GM21526 (cell line): ENCODE results near the gene PAN2.
"Not testable (repeated sequence)": the region's sequence is repeated elsewhere in the genome, so short reads cannot be mapped to it uniquely, and the experiment has no call there.

Experiments
- ATAC-seq: cut with Tn5 transposase; IDR thresholded peaks from one replicate; pipeline ENCODE4 v1.9.1; 2021; ENCODE audit warnings: moderate library complexity; ENCODE audit not compliant: unreplicated experiment, low FRiP score

Gene PAN2

DNA sequence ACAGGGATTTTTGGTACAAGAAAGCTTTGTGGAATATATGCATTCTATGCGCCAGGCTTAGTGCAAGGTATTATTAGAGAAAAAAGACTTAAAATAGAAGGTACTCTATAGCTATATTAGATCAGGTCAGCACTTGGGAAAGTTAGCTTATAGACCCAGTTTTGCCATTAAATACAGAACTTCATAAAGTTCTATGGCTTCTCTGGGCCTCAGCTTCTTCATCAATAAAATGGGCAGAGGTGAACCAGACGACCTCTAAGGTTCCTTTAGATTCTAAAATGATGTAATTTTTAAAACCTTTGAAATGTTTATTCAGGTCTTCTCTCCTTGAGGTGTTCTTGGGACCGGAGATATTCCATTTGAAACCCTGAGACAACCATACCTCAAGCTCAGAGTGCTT is 25.1 kb downstream of the PAN2 start:
- no peak for ATAC-seq

GRCh38 chr12:56307221-56307965 is 26.4 kb downstream of the PAN2 start:
- no peak for ATAC-seq

DNA sequence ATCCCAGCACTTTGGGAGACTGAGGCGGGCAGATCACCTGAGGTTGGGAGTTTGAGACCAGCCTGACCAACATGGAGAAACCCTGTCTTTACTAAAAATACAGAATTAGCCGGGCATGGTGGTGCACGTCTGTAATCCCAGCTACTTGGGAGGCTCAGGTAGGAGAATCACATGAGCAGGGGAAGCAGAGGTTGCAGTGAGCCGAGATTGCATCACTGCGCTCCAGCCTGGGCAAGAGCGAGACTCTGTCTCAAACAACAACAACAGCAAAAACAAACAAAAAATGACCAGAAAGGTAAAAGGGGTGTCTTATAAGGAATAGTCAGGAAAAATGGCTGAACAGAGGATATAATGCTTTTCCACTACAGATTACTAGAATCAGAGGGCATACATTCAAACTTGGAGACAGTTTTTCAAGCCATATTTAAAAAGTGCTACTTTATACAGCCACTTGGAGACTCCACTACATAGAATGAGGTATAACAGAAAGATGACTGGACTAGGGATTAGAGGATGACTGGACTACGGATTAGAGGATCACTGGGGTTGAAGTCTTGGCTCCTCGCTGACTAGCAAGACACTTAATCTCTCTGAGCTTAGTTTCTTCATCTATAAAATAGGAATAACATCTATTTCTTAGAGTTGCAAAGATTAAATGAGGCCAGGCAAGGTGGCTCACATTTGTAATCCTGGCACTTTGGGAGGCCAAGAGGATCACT is 28.8 kb downstream of the PAN2 start:
- no peak for ATAC-seq

DNA sequence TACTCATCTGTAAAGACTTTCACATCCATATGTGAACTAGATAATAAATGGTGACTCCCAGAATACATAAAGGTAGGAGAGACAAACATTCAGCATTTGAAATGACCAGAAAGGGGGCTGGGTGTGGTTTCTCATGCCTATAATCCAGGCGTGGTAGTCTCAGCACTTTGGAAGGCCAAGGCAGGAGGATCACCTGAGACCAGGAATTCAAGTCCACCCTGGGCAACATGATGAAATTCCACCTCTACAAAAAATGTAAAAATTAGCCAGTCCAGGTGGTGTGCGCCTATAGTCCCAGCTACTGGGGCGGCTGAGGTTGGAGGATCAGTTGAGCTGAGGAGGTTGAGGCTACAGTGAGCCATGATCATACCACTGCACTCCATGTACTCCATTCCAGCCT is 29.5 kb downstream of the PAN2 start:
- no peak for ATAC-seq

GRCh38 chr12:56300644-56301464 is 32.9 kb downstream of the PAN2 start:
- no peak for ATAC-seq

DNA sequence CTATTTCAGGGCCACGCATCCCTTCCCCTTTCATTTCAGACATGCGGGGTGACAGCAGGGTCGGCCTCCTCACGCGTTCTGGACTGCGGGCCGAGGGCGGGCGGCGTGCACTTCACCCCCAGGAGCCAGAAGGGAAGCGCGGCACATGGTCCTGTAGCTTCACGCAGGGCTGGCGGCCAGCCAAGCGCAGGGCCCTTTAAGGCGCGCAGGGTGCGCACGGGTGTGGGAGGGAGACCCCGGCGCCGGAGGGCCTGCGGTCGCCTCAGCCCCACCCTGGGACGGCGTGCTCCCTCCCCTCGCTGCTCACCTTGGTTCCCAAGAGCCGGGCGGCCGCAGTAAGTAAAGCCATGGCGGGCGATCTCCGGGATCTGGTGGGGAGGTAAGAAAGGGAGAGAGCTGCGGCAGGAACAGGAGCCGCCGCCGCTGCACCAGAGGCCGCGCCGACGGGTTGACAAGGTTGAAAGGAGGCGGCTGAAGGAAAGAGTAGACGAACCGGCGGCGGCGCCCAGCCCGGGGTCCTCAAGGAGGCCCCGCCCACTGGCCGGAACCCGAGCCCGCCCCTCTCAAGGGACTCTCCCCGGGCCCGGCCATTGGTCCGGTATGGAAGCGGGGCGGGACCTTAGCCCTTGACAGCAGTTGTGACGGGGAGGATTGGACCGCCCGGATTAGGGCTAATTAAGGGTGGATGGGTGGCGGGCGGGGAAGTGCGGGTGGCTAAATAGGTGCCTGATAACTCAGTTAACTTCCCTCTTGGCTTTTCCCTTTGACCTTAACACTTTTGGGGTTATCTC is 33.8 kb downstream of the PAN2 start, which contains the start of gene CS:
CS (minus strand) TSS at position 478 of the 791 bp plus-strand sequence; CDS start at position 349, 129 bp downstream.
- ATAC-seq = peak; percentile 87

- ATAC-seq = no peak
Observed at GRCh38 chr12:56299308-56299852, 34.4 kb downstream of the PAN2 start.

DNA sequence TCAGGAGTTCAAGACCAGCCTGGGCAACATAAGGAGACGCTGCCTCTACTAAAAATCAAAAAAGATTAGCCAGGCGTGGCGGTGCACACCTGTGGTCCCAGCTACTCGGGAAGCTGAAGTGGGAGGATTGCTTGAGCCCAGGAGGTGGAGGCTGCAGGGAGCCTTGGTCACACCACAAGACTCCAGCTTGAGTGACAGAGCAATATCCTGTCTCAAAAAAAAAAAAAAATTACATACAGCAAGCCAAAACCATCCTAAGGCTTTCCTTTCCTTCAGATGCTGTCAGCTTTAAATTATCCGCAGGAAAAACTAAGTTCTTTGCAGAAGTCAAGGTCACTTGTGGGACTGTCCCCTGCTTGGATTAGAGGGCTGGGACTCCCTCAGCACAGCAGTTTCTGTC is 35.0 kb downstream of the PAN2 start:
- ATAC-seq = no peak

- no peak for ATAC-seq
Observed at GRCh38 chr12:56297400-56297799, 36.4 kb downstream of the PAN2 start.

DNA sequence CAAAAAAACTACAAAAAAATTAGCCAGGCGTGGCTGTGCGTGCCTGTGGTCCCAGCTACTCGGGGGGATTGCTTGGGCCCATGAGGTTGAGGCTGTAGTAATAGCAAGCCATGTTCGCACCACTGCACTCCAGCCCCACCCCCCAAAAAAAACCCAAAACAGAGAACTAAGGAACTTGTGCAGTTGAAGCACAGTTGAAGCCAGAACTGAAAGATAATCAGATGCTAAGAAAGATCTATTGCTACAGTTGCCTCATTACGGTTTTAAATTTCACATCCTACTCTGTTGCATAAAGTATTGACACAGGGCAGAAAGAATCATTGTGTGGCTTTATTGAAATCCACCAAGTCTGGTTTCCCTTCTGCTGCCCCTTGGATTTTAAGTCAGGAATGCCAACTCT is 37.5 kb downstream of the PAN2 start:
- ATAC-seq = no peak

GRCh38 chr12:56293795-56294194 is 40.0 kb downstream of the PAN2 start:
- ATAC-seq = no peak

GRCh38 chr12:56288705-56289387 is 45.0 kb downstream of the PAN2 start:
- ATAC-seq = no peak

DNA sequence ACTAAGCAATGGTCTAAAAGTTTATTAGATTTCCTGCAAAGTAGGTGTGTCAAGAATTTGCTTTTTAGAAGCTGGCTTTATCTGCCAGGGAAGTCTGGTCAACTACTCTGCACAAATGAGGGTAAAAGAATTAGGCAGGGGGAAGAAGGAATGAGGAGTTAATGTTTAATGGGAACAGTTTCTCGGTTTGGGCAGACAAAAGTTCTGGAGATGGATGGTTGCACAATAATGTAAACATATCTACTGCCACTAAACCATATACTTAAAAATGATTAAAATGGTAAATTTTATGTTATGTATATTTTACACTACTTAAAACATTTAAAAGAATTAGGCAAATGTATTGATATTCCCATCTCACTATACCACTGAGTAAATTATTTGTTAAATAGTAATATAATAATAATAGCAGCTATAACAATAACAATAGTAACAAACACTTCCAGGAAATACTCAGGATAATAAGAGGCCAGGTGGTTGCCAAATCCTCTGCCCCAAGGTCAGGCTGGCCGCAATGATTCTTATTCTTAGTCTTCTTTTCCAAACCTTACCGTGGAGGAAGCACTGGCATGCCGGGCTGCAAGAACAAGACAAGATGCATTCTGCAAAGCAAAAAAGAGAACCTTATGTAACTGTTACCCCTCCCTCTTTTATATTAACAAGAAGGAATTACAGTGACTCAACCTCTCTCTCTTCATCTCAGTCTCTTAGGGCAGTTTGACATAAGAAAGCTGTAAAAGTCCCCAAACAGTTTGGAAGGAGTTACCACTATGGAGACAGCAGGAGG is 47.6 kb downstream of the PAN2 start:
- ATAC-seq = no peak

- not testable (repeated sequence) for ATAC-seq
Observed at GRCh38 chr12:56284263-56284662, 49.5 kb downstream of the PAN2 start.

- ATAC-seq = no peak
Observed at GRCh38 chr12:56282579-56282978, 51.2 kb downstream of the PAN2 start.

DNA sequence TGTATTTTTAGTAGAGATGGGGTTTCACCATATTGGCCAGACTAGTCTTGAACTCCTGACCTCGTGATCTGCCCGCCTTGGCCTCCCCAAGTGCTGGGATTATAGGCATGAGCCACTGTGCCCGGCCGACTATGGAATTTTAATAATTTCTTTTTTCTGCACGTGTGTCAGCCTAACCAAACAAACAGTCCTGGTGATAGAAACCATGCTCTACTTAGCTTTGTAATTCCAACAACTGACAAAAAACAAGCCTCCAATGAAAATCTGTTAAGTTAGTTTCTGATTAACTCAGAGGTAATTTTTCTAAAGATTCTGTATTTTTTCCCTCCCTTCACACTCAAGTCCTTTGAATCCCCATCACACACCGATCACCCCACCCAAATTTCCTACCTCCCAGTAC is 51.8 kb downstream of the PAN2 start:
- no peak for ATAC-seq

DNA sequence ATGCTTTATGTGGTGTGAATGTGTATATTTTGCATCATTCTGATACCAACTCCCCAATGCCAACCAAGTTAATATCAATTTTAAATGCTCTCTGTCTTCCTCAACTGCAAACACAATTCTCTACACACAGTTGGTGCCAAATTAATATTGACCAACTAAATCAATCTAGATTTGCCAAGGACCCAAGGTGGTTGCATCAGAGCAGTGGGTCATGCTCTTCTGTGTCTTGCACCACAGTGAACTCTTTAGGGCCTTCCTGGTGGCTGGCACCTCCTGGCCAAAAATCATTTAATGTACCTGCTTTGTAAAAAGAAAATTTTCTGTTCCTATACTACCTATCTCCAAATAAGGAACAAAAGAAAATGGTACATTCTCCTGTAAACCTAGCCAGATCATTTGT is 53.0 kb downstream of the PAN2 start:
- no peak for ATAC-seq

GRCh38 chr12:56278905-56279304 is 54.9 kb downstream of the PAN2 start:
- ATAC-seq = no peak

DNA sequence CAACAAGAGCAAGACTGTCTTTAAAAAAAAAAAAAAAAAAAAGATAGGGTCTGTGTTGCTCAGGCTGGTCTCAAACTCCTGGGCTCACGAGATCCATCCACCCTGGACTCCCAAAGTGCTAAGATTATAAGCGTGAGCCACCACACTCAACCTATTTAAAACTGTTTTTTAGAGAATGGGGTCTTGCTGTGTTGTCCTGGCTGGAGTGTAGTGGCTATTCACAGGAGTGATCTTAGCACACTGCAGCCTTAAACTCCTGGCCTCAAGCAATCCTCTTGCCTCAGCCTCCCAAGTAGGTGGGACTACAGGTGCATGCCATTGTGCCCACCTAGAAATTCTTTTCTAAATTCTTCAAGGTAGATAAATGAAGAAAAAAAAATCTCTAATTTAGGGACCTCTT is 59.5 kb downstream of the PAN2 start:
- no peak for ATAC-seq
